A549 (cell line): ENCODE data around the gene NPLOC4. TPM values are rescaled to one million over a fixed set of nuclear protein-coding genes. Genes with fewer than 3 reads are reported as not detected.
A peak's percentile ranks its signal among the peaks of the same experiment; 100 is the strongest.

Source experiments
- ATAC-seq, 2 experiments: fragments of 200-7000 bp in 1 of 2; fragments of >200 bp in 1 of 2; cut with Nextera tagmentation in 1 of 2; cut with Tn5 transposase in 1 of 2; 3 replicates each; pipeline versions ENCODE4 v1.8.0 to v1.9.1; 2018 to 2020; ENCODE audit warnings: mild to moderate bottlenecking in 1 of 2, moderate library complexity in 1 of 2
- CTCF ChIA-PET: fragments of 300-600 bp; sonication (Branson Sonifier 250); formaldehyde crosslinking; extraction: SDS; loops from one replicate; lab custom pipeline; 2021; ENCODE audit warnings: antibody characterized with exemption, inconsistent platforms; lab: Yijun Ruan, JAX
- POLR2A ChIA-PET: fragments of 350-600 bp; formaldehyde crosslinking; extraction: SDS; loops from one replicate; lab custom pipeline; 2021; ENCODE audit warnings: antibody characterized with exemption, inconsistent platforms; lab: Yijun Ruan, JAX
- DNase-seq, 2 experiments: peaks; one replicate each; pipeline versions ENCODE4 v3.0.0 to v3.0.0-alpha.2; 2011 to 2016; ENCODE audit warnings: low read depth in 1 of 2, low spot score in 1 of 2
- FAIRE-seq: peaks from 2 replicates; lab custom pipeline; 2011; peaks lifted over from hg19 to GRCh38; lab: Jason Lieb, UNC
- H3K27ac ChIP-seq, 2 experiments: fragments of >200 bp; sonication (Bioruptor Twin); formaldehyde crosslinking; 3 replicates each; pipeline ENCODE4 v1.5.1; 2016 to 2017
- H3K4me1 ChIP-seq: fragments of >200 bp; sonication (Bioruptor Twin); formaldehyde crosslinking; 3 replicates; pipeline ENCODE4 v1.6.1; 2016
- H3K4me2 ChIP-seq: fragments of >200 bp; sonication (Bioruptor Twin); formaldehyde crosslinking; 3 replicates; pipeline ENCODE4 v1.6.1; 2016
- H3K4me3 ChIP-seq: fragments of >200 bp; sonication (Bioruptor Twin); formaldehyde crosslinking; 3 replicates; pipeline ENCODE4 v1.5.1; 2016
- H3K9me3 ChIP-seq: fragments of >200 bp; sonication (Bioruptor Twin); formaldehyde crosslinking; 3 replicates; pipeline ENCODE4 v1.6.1; 2016
- ATOH8 ChIP-seq: fragments of 250-450 bp; sonication (Bioruptor Pico); IDR thresholded peaks from 2 replicates; pipeline ENCODE4 v1.5.0; 2020; ENCODE audit warnings: low read depth, mild to moderate bottlenecking, moderate library complexity
- CHD2 ChIP-seq: fragments of 150-350 bp; IDR thresholded peaks from 2 replicates; pipeline ENCODE4 v1.6.1; 2014; ENCODE audit warnings: low read length; ENCODE audit not compliant: partially characterized antibody
- E2F6 ChIP-seq: IDR thresholded peaks from 2 replicates; pipeline ENCODE4 v1.6.1; 2012; ENCODE audit warnings: low read depth, borderline replicate concordance
- EHMT2 ChIP-seq: fragments of 200-600 bp; sonication (generic); IDR thresholded peaks from 2 replicates; pipeline ENCODE4 v1.6.1; 2016; ENCODE audit warnings: antibody characterized with exemption, low read depth, mild to moderate bottlenecking, moderate library complexity
- ESRRA ChIP-seq: fragments of 150-350 bp; IDR thresholded peaks from 2 replicates; pipeline ENCODE4 v1.6.1; 2014; ENCODE audit warnings: mild to moderate bottlenecking, low read length, borderline replicate concordance
- HEYL ChIP-seq: fragments of 250-450 bp; sonication (Bioruptor Pico); IDR thresholded peaks from 2 replicates; pipeline ENCODE4 v1.8.0; 2021; ENCODE audit warnings: mild to moderate bottlenecking, moderate library complexity
- HOXA7 ChIP-seq: fragments of 250-450 bp; sonication (Bioruptor Pico); IDR thresholded peaks from 2 replicates; pipeline ENCODE4 v1.5.0; 2020; ENCODE audit warnings: mild to moderate bottlenecking, moderate library complexity
- MAFK ChIP-seq: fragments of 450-650 bp; IDR thresholded peaks from 2 replicates; pipeline ENCODE4 v1.6.1; 2014; ENCODE audit not compliant: partially characterized antibody
- NPAS2 ChIP-seq: fragments of 250-450 bp; sonication (Bioruptor Pico); IDR thresholded peaks from 2 replicates; pipeline ENCODE4 v1.8.0; 2022; ENCODE audit warnings: mild to moderate bottlenecking, moderate library complexity, borderline replicate concordance
- NR3C1 ChIP-seq: fragments of >200 bp; sonication (Bioruptor Twin); formaldehyde crosslinking; IDR thresholded peaks from 3 replicates; pipeline ENCODE4 v1.6.1; 2017
- RARB ChIP-seq: fragments of 250-450 bp; sonication (Bioruptor Pico); IDR thresholded peaks from 2 replicates; pipeline ENCODE4 v1.8.0; 2021; ENCODE audit warnings: mild to moderate bottlenecking, moderate library complexity
- REST ChIP-seq: fragments of 200-600 bp; sonication (generic); IDR thresholded peaks from 2 replicates; pipeline ENCODE4 v1.6.1; 2016; ENCODE audit warnings: antibody characterized with exemption, mild to moderate bottlenecking, moderate library complexity
- TFCP2L1 ChIP-seq: fragments of 250-450 bp; sonication (Bioruptor Pico); IDR thresholded peaks from 2 replicates; pipeline ENCODE4 v1.5.0; 2021; ENCODE audit warnings: mild to moderate bottlenecking
- ZNF302 ChIP-seq: fragments of 250-450 bp; sonication (Bioruptor Pico); IDR thresholded peaks from 2 replicates; pipeline ENCODE4 v1.9.0; 2021; ENCODE audit warnings: inconsistent platforms, mild to moderate bottlenecking, moderate library complexity
- WGBS: methylation state at CpG from one replicate; pipeline ENCODE4 v1.1.6; 2017; ENCODE audit errors: missing lambda C conversion rate; 5-methylcytosine and 5-hydroxymethylcytosine counted together
- polyA plus RNA-seq, 4 experiments: library from polyadenylated mRNA; depleted of rRNA in 3 of 4; stranded (reverse); fragments of >200 nt; fragmentation: RNase III in 1 of 4; extraction: RNeasy Plus Mini Kit Qiagen cat#74134 plus additional on column Dnase treatment in 1 of 4; gene quantifications; 2 replicates in 3 of 4; 3 replicates in 1 of 4; pipeline ENCODE4 v1.2.3, GENCODE V29; 2011 to 2017
- TF ChIP-seq, protein P1 (sequence below): IDR thresholded peaks from 2 replicates; pipeline ENCODE4 v1.6.1; 2012
- TF ChIP-seq, protein P2 (sequence below): fragments of 450-650 bp; IDR thresholded peaks from 2 replicates; pipeline ENCODE4 v1.6.1; 2014; ENCODE audit warnings: antibody characterized with exemption

NPLOC4 gene
- polyA plus RNA-seq, 2 of the 4 experiments (the other 2 are of a cell fraction): 98.5 to 101 TPM

- Histone ChIP-seq H3K27ac (peak overlapping the region; percentile 84 to 97), H3K4me3 (peak overlapping the region; percentile 86), H3K4me1 (peaks cover 28% of the 10 kb centered on the region), H3K4me2 (peak overlapping the region; percentile 93), H3K9me3 (no peaks in the 10 kb centered on the region)
- CTCF ChIA-PET: interaction anchor here (1.2 to 45.0 kb wide), 5 partner anchors 8 to 64 kb away, joined by 3 to 1604 read pairs (median 28); no protein-coding TSS in a partner anchor
- FAIRE-seq (no peak), ATAC-seq (no peak), DNase-seq (no peak)
- TF ChIP-seq NPAS2 (CRISPR knock-in tag) (no peak), HOXA7 (CRISPR knock-in tag) (no peak), HEYL (CRISPR knock-in tag) (no peak), EHMT2 (no peak), MAFK (no peak), ATOH8 (CRISPR knock-in tag) (no peak), RARB (CRISPR knock-in tag) (no peak), ZNF302 (CRISPR knock-in tag) (no peak), REST (no peak)
- POLR2A ChIA-PET: interaction anchor here (2.1 kb wide), 1 partner anchor 16 kb away, joined by 15 read pairs; no protein-coding TSS in a partner anchor
- 90% methylated on average over 26 of the region's 27 CpGs for WGBS
Measured at GRCh38 chr17:81550830-81551457, 86.0 kb downstream of the NPLOC4 start.

DNA sequence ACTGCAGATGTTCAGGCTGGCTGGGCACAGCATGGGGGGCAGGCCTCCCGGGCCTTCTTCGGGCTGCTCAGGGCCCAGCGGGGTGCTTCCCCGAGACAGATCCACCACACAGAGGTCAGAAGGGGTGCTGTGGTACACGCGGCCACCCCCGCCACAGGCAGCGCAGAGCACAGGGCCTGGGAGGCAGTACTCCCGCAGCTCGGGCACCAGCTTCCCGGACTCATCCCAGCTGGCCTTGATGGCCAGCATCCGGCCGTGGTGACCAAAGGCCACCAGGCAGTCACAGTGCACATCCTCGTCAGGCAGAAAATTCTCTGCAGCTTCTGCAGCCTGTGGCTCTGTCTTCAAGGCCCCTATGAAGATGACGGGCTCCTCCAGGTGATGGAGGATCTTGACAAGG lies 86.6 kb downstream of the NPLOC4 start:
- CTCF ChIA-PET: interaction anchor here (0.6 to 45.0 kb wide), 5 partner anchors 9 to 267 kb away, joined by 3 to 1604 read pairs (median 28); no protein-coding TSS in a partner anchor
- TF ChIP-seq, protein P1, sequence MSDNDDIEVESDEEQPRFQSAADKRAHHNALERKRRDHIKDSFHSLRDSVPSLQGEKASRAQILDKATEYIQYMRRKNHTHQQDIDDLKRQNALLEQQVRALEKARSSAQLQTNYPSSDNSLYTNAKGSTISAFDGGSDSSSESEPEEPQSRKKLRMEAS: no peak
- TF ChIP-seq, protein P2, sequence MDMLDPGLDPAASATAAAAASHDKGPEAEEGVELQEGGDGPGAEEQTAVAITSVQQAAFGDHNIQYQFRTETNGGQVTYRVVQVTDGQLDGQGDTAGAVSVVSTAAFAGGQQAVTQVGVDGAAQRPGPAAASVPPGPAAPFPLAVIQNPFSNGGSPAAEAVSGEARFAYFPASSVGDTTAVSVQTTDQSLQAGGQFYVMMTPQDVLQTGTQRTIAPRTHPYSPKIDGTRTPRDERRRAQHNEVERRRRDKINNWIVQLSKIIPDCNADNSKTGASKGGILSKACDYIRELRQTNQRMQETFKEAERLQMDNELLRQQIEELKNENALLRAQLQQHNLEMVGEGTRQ: no peak
- TF ChIP-seq TFCP2L1 (CRISPR knock-in tag) (no peak), E2F6 (no peak), CHD2 (no peak)
- no peak for DNase-seq
- no peak for FAIRE-seq
- Histone ChIP-seq H3K27ac (no peak overlapping the region), H3K9me3 (no peaks in the 10 kb centered on the region), H3K4me3 (no peak overlapping the region), H3K4me2 (no peak overlapping the region), H3K4me1 (peaks cover 21% of the 10 kb centered on the region)
- ATAC-seq: no peak
- 94% methylated on average over 13 of the region's 15 CpGs for WGBS
- POLR2A ChIA-PET: no interaction called here

- FAIRE-seq (no peak), DNase-seq (no peak)
- ChIA-PET CTCF (interaction anchor here (0.6 to 45.0 kb wide), 5 partner anchors 9 to 267 kb away, joined by 3 to 1604 read pairs (median 28); no protein-coding TSS in a partner anchor), POLR2A (no interaction called here)
- no peaks in the 10 kb centered on the region for H3K9me3 ChIP-seq
- H3K4me3 ChIP-seq: no peak overlapping the region
- H3K4me2 ChIP-seq: no peak overlapping the region
- TF ChIP-seq ESRRA (no peak), NR3C1 (no peak)
- TF ChIP-seq, all 56 proteins: peak for 0
- peaks cover 20% of the 10 kb centered on the region for H3K4me1 ChIP-seq
- no peak overlapping the region for H3K27ac ChIP-seq
- WGBS: 92% methylated on average over 8 of the region's 8 CpGs
- no peak for ATAC-seq
Measured at GRCh38 chr17:81549826-81550225, 87.1 kb downstream of the NPLOC4 start.
